Measurements from ENCODE around the gene SYNE1. TPM values are rescaled to one million over a fixed set of nuclear protein-coding genes. Genes with fewer than 3 reads are reported as not detected.

The SYNE1 gene
- total and polyA plus RNA-seq, 2 of the 8 experiments (the other 6 are each of a cell fraction or from before 2014, with no cell fraction given), result 2.8 to 5.5 TPM

GRCh38 chr6:152585236-152585635, 51.9 kb downstream of the SYNE1 start (continued):
- no peak for TF ChIP-seq POLR2AphosphoS5 (IDR thresholded peaks at IDR 0.05; ENCODE audit: low read depth, low read length)
- TF ChIP-seq SIX5 (IDR thresholded peaks at IDR 0.05; ENCODE audit: low read depth, low read length), result no peak
- no peak for TF ChIP-seq ASH2L (IDR thresholded peaks at IDR 0.05; ENCODE audit: low read length)

All from H1 (cell line).